ENCODE results near the gene CORO6. TPM values are rescaled to one million over a fixed set of nuclear protein-coding genes. Genes with fewer than 3 reads are reported as not detected.
A peak's percentile ranks its signal among the peaks of the same experiment; 100 is the strongest.

The CORO6 gene
- total RNA-seq, 2 experiments from 2014 or later = 2.8 to 3.3 TPM

GRCh38 chr17:29617481-29618271 is 5.0 kb downstream of the CORO6 start:
- H3K27me3 ChIP-seq (ENCODE audit: control insufficient read depth in 1 of 2, insufficient read depth in 2 of 2, low read length in 2 of 2) = no peaks in the 10 kb centered on the region
- H3K36me3 Mint-ChIP-seq (ENCODE audit: low read depth) = no peaks in the 10 kb centered on the region
- ATAC-seq (ENCODE audit: poor library complexity) (peak; percentile 48), DNase-seq (peak; percentile 78 to 95 (median 86))
- POLR2A ChIA-PET = interaction anchor here (0.6 to 4.3 kb wide), 30 partner anchors 8 to 1693 kb away, joined by 3 to 40 read pairs (median 4); partner anchors contain the start of genes ABHD15, ANKRD13B, NUFIP2 and PHF12
- peaks cover 72% of the 10 kb centered on the region for H3K4me1 ChIP-seq (ENCODE audit: insufficient read depth, low read length)
- H3K9me3 ChIP-seq (ENCODE audit: control insufficient read depth in 1 of 2, insufficient read depth in 1 of 2, low read length in 2 of 2) = no peaks in the 10 kb centered on the region
- CTCF ChIA-PET = interaction anchor here (0.5 to 6.5 kb wide), 37 partner anchors 9 to 501 kb away, joined by 3 to 96 read pairs (median 5); partner anchors contain the start of genes ABHD15, ANKRD13B, SSH2 and TP53I13
- H3K27me3 Mint-ChIP-seq = no peaks in the 10 kb centered on the region
- peak overlapping the region; percentile 78 for H3K27ac Mint-ChIP-seq
- H3K4me3 Mint-ChIP-seq = peak overlapping the region; percentile 91
- H3K4me3 ChIP-seq (ENCODE audit: low read length) = peak overlapping the region; percentile 68
- peak; percentile 62 for TF ChIP-seq CTCF (IDR thresholded peaks at IDR 0.05)
- H3K36me3 ChIP-seq (ENCODE audit: insufficient read depth, low read length) = no peaks in the 10 kb centered on the region
- peak overlapping the region in 1 of 2 donors; percentile 49 for H3K27ac ChIP-seq (ENCODE audit: low read depth in 1 of 2, low read length in 2 of 2)
- intact Hi-C loops (cut with DNase I, micrococcal nuclease) = loop anchor here (1.0 to 10.0 kb wide), 6 partner anchors 28 to 317 kb away; partner anchors contain the start of genes ABHD15 (in 2 of the 2), TP53I13 (in 2 of the 2), GIT1 (in 1 of the 2) and SSH2 (in 1 of the 2)
- H3K4me1 Mint-ChIP-seq (ENCODE audit: low read depth) = peaks cover 50% of the 10 kb centered on the region
- H3K9me3 Mint-ChIP-seq = no peaks in the 10 kb centered on the region

DNA sequence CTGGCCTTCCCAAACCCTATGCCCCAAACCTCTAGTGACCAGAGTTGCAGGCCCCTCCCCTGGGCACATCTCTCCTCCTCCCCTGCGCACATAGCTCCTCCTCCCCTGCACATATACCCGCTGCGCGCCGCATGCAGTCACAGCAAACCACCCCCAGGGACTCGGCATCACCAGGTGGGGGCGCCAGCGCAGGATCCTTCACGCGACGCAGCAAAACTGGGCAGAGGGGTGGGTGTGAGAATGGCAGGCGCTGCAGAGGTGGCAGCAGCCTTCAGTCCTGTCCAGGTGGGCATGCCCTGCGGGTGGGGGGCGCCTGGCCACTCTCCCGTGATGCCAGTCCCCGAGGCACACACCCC is 5.6 kb downstream of the CORO6 start:
- Mint-ChIP-seq H3K36me3 (ENCODE audit: low read depth) (no peaks in the 10 kb centered on the region), H3K4me1 (ENCODE audit: low read depth) (peaks cover 47% of the 10 kb centered on the region), H3K9me3 (no peaks in the 10 kb centered on the region), H3K4me3 (peak overlapping the region; percentile 91), H3K27me3 (no peaks in the 10 kb centered on the region), H3K27ac (peak overlapping the region; percentile 78)
- Histone ChIP-seq H3K27me3 (ENCODE audit: control insufficient read depth in 1 of 2, insufficient read depth in 2 of 2, low read length in 2 of 2) (no peaks in the 10 kb centered on the region), H3K27ac (ENCODE audit: low read depth in 1 of 2, low read length in 2 of 2) (no peak overlapping the region), H3K4me1 (ENCODE audit: insufficient read depth, low read length) (peaks cover 67% of the 10 kb centered on the region), H3K4me3 (ENCODE audit: low read length) (peak overlapping the region; percentile 68), H3K36me3 (ENCODE audit: insufficient read depth, low read length) (no peaks in the 10 kb centered on the region), H3K9me3 (ENCODE audit: control insufficient read depth in 1 of 2, insufficient read depth in 1 of 2, low read length in 2 of 2) (no peaks in the 10 kb centered on the region)
- peak; percentile 81 to 96 (median 88) for DNase-seq
- intact Hi-C loops (cut with DNase I, micrococcal nuclease) = loop anchor here (1.0 to 10.0 kb wide), 5 partner anchors 28 to 318 kb away; partner anchors contain the start of genes ABHD15 (in 2 of the 2), TP53I13 (in 2 of the 2), GIT1 (in 1 of the 2) and SSH2 (in 1 of the 2)
- ATAC-seq (ENCODE audit: poor library complexity) = peak; percentile 69
- TF ChIP-seq CTCF (IDR thresholded peaks at IDR 0.05) = peak; percentile 65
- CTCF ChIA-PET = interaction anchor here (0.6 to 6.5 kb wide), 32 partner anchors 10 to 500 kb away, joined by 3 to 96 read pairs (median 6); partner anchors contain the start of genes ABHD15, ANKRD13B, SSH2 and TP53I13
- POLR2A ChIA-PET = interaction anchor here (0.6 to 4.3 kb wide), 27 partner anchors 8 to 1693 kb away, joined by 3 to 40 read pairs (median 5); partner anchors contain the start of genes ABHD15, ANKRD13B, NUFIP2 and SSH2

- TF ChIP-seq CTCF (IDR thresholded peaks at IDR 0.05) = no peak
- ChIA-PET POLR2A (interaction anchor here (0.7 to 4.3 kb wide), 25 partner anchors 8 to 322 kb away, joined by 3 to 40 read pairs (median 9); partner anchors contain the start of genes ABHD15, ANKRD13B, NUFIP2 and SSH2), CTCF (interaction anchor here (0.7 to 6.5 kb wide), 29 partner anchors 9 to 500 kb away, joined by 3 to 96 read pairs (median 7); partner anchors contain the start of genes ABHD15, ANKRD13B, SSH2 and TP53I13)
- no peak overlapping the region for H3K27ac ChIP-seq (ENCODE audit: low read depth in 1 of 2, low read length in 2 of 2)
- Mint-ChIP-seq H3K36me3 (ENCODE audit: low read depth) (no peaks in the 10 kb centered on the region), H3K4me1 (ENCODE audit: low read depth) (peaks cover 44% of the 10 kb centered on the region), H3K9me3 (no peaks in the 10 kb centered on the region), H3K4me3 (peak overlapping the region; percentile 91), H3K27ac (peak overlapping the region; percentile 79), H3K27me3 (no peaks in the 10 kb centered on the region)
- ATAC-seq (ENCODE audit: poor library complexity) (no peak), DNase-seq (peak in 2 of 14 experiments; percentile 38 to 49)
- no peaks in the 10 kb centered on the region for H3K27me3 ChIP-seq (ENCODE audit: control insufficient read depth in 1 of 2, insufficient read depth in 2 of 2, low read length in 2 of 2)
- H3K4me3 ChIP-seq (ENCODE audit: low read length) = peak overlapping the region; percentile 68
- intact Hi-C loops (cut with DNase I, micrococcal nuclease) = loop anchor here (1.0 to 10.0 kb wide), 5 partner anchors 27 to 318 kb away; partner anchors contain the start of genes ABHD15 (in 2 of the 2), TP53I13 (in 2 of the 2), GIT1 (in 1 of the 2) and SSH2 (in 1 of the 2)
- no peaks in the 10 kb centered on the region for H3K36me3 ChIP-seq (ENCODE audit: insufficient read depth, low read length)
- H3K4me1 ChIP-seq (ENCODE audit: insufficient read depth, low read length) = peaks cover 62% of the 10 kb centered on the region
- no peaks in the 10 kb centered on the region for H3K9me3 ChIP-seq (ENCODE audit: control insufficient read depth in 1 of 2, insufficient read depth in 1 of 2, low read length in 2 of 2)
These were observed 6.2 kb downstream of the CORO6 start for GRCh38 chr17:29616300-29617048.
